WTC11 (cell line): ENCODE measurements around the gene RTBDN. TPM values are rescaled to one million over a fixed set of nuclear protein-coding genes. Genes with fewer than 3 reads are reported as not detected.

Experiments
- ATAC-seq: fragments of 200-7000 bp; cut with Tn5 transposase; 2 replicates; pipeline ENCODE4 v1.10.0; 2021; ENCODE audit warnings: mild to moderate bottlenecking, moderate library complexity
- CTCF ChIA-PET: fragments of 300-600 bp; sonication (Branson Sonifier 250); formaldehyde crosslinking; loops from one replicate; lab custom pipeline; 2021; ENCODE audit warnings: antibody characterized with exemption; lab: Charles Lee
- POLR2A ChIA-PET: fragments of 350-600 bp; sonication (Branson Sonifier 250); formaldehyde crosslinking; loops from one replicate; lab custom pipeline; 2021; ENCODE audit warnings: antibody characterized with exemption; lab: Charles Lee
- DNase-seq: peaks from one replicate; pipeline ENCODE4 v3.0.0; 2021; ENCODE audit warnings: low spot score
- H3K27ac Mint-ChIP-seq: 2 replicates; pipeline ENCODE4 v1.8.0; 2021; ENCODE audit warnings: mixed read lengths
- H3K27me3 Mint-ChIP-seq: 2 replicates; pipeline ENCODE4 v1.8.0; 2021; ENCODE audit warnings: low read depth, mild to moderate bottlenecking, moderate library complexity, mixed read lengths
- H3K36me3 Mint-ChIP-seq: 2 replicates; pipeline ENCODE4 v1.8.0; 2021; ENCODE audit warnings: mixed read lengths
- H3K4me1 Mint-ChIP-seq: 2 replicates; pipeline ENCODE4 v1.8.0; 2022; ENCODE audit warnings: mixed read lengths
- H3K4me3 Mint-ChIP-seq: 2 replicates; pipeline ENCODE4 v1.8.0; 2021; ENCODE audit warnings: mild to moderate bottlenecking, moderate library complexity, mixed read lengths
- H3K9me3 Mint-ChIP-seq: 2 replicates; pipeline ENCODE4 v1.8.0; 2021; ENCODE audit warnings: mixed read lengths
- AFF4 ChIP-seq: sonication (generic); formaldehyde crosslinking; IDR thresholded peaks from 2 replicates; pipeline ENCODE4 v1.8.1; 2023; ENCODE audit warnings: mild to moderate bottlenecking, missing genetic modification reagents, borderline replicate concordance
- CREM ChIP-seq: sonication (generic); formaldehyde crosslinking; IDR thresholded peaks from 2 replicates; pipeline ENCODE4 v1.8.1; 2022; ENCODE audit warnings: mild to moderate bottlenecking, missing genetic modification reagents, moderate library complexity
- IRF1 ChIP-seq: sonication (generic); formaldehyde crosslinking; IDR thresholded peaks from 2 replicates; pipeline ENCODE4 v1.8.0; 2023; ENCODE audit warnings: missing genetic modification reagents
- IRF2 ChIP-seq: sonication (generic); formaldehyde crosslinking; IDR thresholded peaks from 2 replicates; pipeline ENCODE4 v1.8.0; 2022; ENCODE audit warnings: low read depth, missing genetic modification reagents, borderline replicate concordance
- JUN ChIP-seq: sonication (generic); formaldehyde crosslinking; IDR thresholded peaks from 2 replicates; pipeline ENCODE4 v1.8.0; 2023; ENCODE audit warnings: mild to moderate bottlenecking, missing genetic modification reagents
- MAX ChIP-seq: sonication (generic); formaldehyde crosslinking; IDR thresholded peaks from 2 replicates; pipeline ENCODE4 v1.8.0; 2022; ENCODE audit warnings: mild to moderate bottlenecking, missing genetic modification reagents
- NFYB ChIP-seq: sonication (generic); formaldehyde crosslinking; conservative IDR thresholded peaks from 2 replicates; pipeline ENCODE4 v1.8.0; 2022; ENCODE audit warnings: low read depth, missing genetic modification reagents
- NR2C2 ChIP-seq: sonication (generic); formaldehyde crosslinking; IDR thresholded peaks from 2 replicates; pipeline ENCODE4 v1.8.0; 2022; ENCODE audit warnings: mild to moderate bottlenecking, missing genetic modification reagents
- PRRX2 ChIP-seq: fragments of 250-450 bp; sonication (Bioruptor Pico); IDR thresholded peaks from 2 replicates; pipeline ENCODE4 v1.8.0; 2021; ENCODE audit warnings: mild to moderate bottlenecking
- SOX15 ChIP-seq: fragments of 250-450 bp; sonication (Bioruptor Pico); IDR thresholded peaks from 2 replicates; pipeline ENCODE4 v1.9.0; 2021; ENCODE audit warnings: mild to moderate bottlenecking
- SP1 ChIP-seq: sonication (generic); formaldehyde crosslinking; conservative IDR thresholded peaks from 2 replicates; pipeline ENCODE4 v1.8.1; 2022; ENCODE audit warnings: missing genetic modification reagents
- TCF7 ChIP-seq: sonication (generic); formaldehyde crosslinking; IDR thresholded peaks from 2 replicates; pipeline ENCODE4 v1.8.0; 2022; ENCODE audit warnings: mild to moderate bottlenecking, low read depth, missing genetic modification reagents, moderate library complexity
- TEAD4 ChIP-seq: sonication (generic); formaldehyde crosslinking; IDR thresholded peaks from 2 replicates; pipeline ENCODE4 v1.8.0; 2022; ENCODE audit warnings: mild to moderate bottlenecking, missing genetic modification reagents
- TP53 ChIP-seq: sonication (generic); formaldehyde crosslinking; IDR thresholded peaks from 2 replicates; pipeline ENCODE4 v1.8.1; 2023; ENCODE audit warnings: mild to moderate bottlenecking, missing genetic modification reagents
- ZBTB43 ChIP-seq: sonication (generic); formaldehyde crosslinking; IDR thresholded peaks from 2 replicates; pipeline ENCODE4 v1.8.1; 2023; ENCODE audit warnings: mild to moderate bottlenecking, missing genetic modification reagents
- ZNF219 ChIP-seq: sonication (generic); formaldehyde crosslinking; IDR thresholded peaks from 2 replicates; pipeline ENCODE4 v1.8.0; 2023; ENCODE audit warnings: missing genetic modification reagents, mild to moderate bottlenecking, borderline replicate concordance
- ZNF232 ChIP-seq: sonication (generic); formaldehyde crosslinking; IDR thresholded peaks from 2 replicates; pipeline ENCODE4 v1.8.0; 2022; ENCODE audit warnings: mild to moderate bottlenecking, missing genetic modification reagents
- ZNF317 ChIP-seq: sonication (generic); formaldehyde crosslinking; IDR thresholded peaks from 2 replicates; pipeline ENCODE4 v1.8.1; 2023; ENCODE audit warnings: low read depth, mild to moderate bottlenecking, moderate library complexity, missing genetic modification reagents, borderline replicate concordance
- ZNF425 ChIP-seq: fragments of 250-450 bp; sonication (Bioruptor Pico); conservative IDR thresholded peaks from 2 replicates; pipeline ENCODE4 v1.9.0; 2021; ENCODE audit warnings: mild to moderate bottlenecking
- total RNA-seq: library from RNA; stranded (reverse); gene quantifications from 3 replicates; pipeline ENCODE4 v1.2.3, GENCODE V29; 2021

Gene RTBDN
- total RNA-seq, 1 experiment from 2014 or later, result 2.4 TPM

- no peak for DNase-seq
- Mint-ChIP-seq H3K4me1 (peaks cover 21% of the 10 kb centered on the region), H3K27me3 (no peaks in the 10 kb centered on the region; the same call in 1 of the 2 replicates), H3K36me3 (no peaks in the 10 kb centered on the region), H3K4me3 (peak overlapping the region; percentile 59), H3K9me3 (no peaks in the 10 kb centered on the region), H3K27ac (no peak overlapping the region)
- no peak for ATAC-seq
- ChIA-PET CTCF (interaction anchor here (1.8 kb wide), 1 partner anchor 9 kb away, joined by 10 read pairs; no protein-coding TSS in a partner anchor), POLR2A (interaction anchor here (1.7 kb wide), 1 partner anchor 8 kb away, joined by 6 read pairs; the partner anchor contains the start of gene JUNB)
- TF ChIP-seq ZBTB43 (CRISPR knock-in tag) (no peak), IRF2 (CRISPR knock-in tag) (no peak), TP53 (CRISPR knock-in tag) (no peak), ZNF317 (CRISPR knock-in tag) (no peak), NR2C2 (CRISPR knock-in tag) (no peak), JUN (CRISPR knock-in tag) (no peak), ZNF232 (CRISPR knock-in tag) (no peak), IRF1 (no peak), CREM (CRISPR knock-in tag) (no peak), TEAD4 (CRISPR knock-in tag) (no peak), SP1 (no peak; the same call in 1 of the 2 replicates), PRRX2 (CRISPR knock-in tag) (no peak), TCF7 (CRISPR knock-in tag) (no peak), NFYB (CRISPR knock-in tag) (no peak), SOX15 (CRISPR knock-in tag) (no peak), MAX (CRISPR knock-in tag) (no peak), ZNF219 (CRISPR knock-in tag) (no peak), ZNF425 (CRISPR knock-in tag) (no peak), AFF4 (CRISPR knock-in tag) (no peak)
Measured at GRCh38 chr19:12783849-12784393, 50.5 kb downstream of the RTBDN start.
